IPS-NIHi7 (cell line): ENCODE results near the gene S1PR3.
"Not testable (repeated sequence)": the region's sequence is repeated elsewhere in the genome, so short reads cannot be mapped to it uniquely, and the experiment has no call there.

ENCODE experiments used
- DNase-seq: peaks from one replicate; pipeline ENCODE4 v3.0.0; 2012; ENCODE audit warnings: mixed read lengths; ENCODE audit errors: extremely low spot score

Gene S1PR3

DNA sequence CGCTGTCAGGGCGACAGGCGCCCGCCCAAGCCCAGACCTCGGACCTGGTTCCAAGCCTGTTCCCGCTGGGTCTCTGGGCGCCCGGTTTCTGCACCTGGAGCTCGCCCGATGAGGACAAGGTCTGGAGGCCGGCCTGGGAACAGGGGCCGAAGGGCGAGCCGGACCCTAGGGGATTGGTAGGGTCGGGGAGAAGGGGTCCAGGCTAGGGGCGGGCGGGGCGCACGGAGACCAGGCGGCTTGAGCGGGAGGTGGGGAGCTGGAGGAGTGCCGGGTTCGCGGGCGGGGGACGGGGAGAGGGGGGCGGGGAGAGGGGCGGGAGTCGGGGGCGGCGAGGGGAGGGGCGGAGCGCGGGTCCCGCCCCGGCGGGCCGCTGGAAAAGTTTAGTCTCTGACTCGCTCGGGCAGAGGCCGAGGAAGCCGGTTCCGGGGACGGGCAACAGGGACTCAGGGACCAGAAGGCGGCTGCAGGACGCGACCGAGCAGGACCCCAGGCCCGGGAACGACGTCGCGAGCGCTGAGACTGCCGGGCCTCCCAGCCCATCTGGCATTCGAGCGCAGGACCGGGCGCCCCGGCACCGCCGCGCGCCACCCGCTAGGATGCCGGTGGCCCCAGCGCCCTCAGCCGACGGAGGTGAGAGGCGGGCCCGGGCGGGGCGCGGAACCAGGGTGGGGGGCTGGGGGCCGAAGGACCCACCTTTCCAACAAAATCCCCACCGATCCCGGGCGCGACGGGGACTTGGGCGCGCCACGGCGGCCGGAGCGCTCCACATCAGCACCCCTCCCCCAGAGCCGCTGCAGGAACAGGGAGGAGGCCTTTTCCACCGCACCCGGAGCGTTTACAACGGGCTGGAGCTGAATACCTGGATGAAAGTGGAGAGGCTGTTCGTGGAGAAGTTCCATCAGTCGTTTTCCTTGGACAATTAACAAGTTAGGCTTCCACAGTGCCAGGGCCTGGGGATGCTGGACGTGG lies at the start of gene S1PR3:
S1PR3 (plus strand) TSS at position 403 of the 969 bp plus-strand sequence. CDS start 9,733 bp downstream, outside the sequence.
- peak; percentile 92 for DNase-seq

GRCh38 chr9:88941586-88941985 lies 49.7 kb upstream of the S1PR3 start:
- DNase-seq, result not testable (repeated sequence)

DNA sequence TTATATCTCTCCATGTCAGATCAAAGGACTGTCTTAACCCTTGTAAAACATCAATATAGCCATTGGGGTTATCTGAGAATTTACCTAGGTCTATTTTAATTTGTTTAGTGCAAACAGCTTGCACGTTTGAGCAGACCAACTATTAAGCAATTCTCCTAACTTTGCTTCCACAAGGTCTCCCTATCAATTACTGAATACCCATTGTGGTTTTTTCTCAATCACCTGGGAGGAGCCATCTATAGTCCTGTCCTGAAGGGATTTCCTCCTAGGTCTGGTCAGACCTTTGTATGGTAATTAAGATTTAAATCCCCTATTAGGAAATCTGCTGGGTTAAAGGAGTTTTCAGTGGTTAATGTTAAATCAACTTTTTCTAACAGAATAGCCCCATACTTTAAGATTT lies 48.9 kb upstream of the S1PR3 start:
- DNase-seq, result no peak

DNA sequence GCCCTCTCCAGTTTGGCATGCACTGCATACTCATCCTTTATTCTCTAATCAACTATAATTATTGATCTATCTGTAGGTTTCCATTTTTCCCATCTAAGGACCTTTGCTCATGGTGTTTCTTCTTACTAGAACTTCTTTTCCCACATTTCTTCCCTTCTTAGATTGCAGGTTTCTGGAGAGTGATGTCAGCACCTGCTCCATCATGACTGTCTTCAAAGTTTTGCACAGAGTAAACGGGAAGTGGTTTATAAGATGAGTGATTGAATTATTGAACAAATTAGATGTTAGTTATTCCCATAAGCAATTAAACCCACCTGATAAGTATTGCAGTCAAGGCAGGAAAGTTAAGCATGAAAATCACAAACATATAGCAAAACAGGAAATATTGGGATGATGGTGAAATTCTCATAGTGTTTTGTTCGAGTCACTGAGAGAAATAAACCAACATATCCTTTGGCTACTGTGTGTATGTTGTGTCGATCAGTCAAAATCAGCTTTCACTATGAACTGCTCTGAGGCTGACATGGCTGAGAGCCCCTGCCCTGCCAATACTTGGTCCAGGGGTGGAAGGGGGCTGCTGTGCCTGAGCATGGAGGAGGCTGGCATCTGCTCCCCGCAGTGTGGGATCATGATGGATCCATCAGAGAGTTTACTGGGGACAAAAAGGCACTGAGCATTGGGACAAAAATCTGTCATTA lies 45.5 kb upstream of the S1PR3 start:
- DNase-seq, result no peak

GRCh38 chr9:88947581-88948573 lies 43.4 kb upstream of the S1PR3 start:
- DNase-seq, result no peak

DNA sequence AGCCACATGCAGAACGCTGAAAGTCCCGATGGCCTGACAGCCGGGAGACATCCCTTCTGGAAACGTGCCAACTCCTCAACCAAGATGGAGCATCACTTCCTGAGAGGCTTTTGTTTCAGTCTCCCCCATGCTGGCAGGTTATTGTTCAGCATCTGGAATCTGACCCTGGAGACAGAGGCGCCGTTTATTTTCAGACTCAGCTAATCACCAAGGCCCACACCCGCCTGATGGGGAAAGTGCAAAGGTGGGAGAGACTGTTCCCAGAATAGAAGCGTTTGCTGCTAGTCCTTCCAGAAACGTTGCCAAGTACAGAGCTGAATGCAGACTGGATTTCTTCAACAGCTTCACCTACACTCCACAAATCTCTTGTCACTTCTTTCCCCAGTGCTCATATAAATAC lies 41.8 kb upstream of the S1PR3 start:
- no peak for DNase-seq

DNA sequence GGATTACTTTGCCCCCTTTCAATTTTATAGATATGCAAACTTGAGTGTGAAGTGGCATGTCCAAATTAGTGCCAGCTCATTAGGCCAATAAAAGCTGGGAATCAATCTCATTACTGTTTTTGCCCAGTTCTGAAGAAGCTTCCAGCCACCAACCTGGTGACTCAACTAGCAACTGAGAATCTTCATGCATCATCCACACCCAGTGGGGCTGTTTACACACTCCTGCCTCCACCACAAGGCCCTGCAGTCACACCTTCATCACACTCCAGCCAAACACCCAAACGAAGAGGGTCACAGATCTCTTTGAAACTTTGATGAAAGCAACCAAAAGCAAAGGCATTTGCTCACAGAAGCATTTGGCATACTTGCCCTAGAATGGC lies 41.3 kb upstream of the S1PR3 start:
- no peak for DNase-seq

DNA sequence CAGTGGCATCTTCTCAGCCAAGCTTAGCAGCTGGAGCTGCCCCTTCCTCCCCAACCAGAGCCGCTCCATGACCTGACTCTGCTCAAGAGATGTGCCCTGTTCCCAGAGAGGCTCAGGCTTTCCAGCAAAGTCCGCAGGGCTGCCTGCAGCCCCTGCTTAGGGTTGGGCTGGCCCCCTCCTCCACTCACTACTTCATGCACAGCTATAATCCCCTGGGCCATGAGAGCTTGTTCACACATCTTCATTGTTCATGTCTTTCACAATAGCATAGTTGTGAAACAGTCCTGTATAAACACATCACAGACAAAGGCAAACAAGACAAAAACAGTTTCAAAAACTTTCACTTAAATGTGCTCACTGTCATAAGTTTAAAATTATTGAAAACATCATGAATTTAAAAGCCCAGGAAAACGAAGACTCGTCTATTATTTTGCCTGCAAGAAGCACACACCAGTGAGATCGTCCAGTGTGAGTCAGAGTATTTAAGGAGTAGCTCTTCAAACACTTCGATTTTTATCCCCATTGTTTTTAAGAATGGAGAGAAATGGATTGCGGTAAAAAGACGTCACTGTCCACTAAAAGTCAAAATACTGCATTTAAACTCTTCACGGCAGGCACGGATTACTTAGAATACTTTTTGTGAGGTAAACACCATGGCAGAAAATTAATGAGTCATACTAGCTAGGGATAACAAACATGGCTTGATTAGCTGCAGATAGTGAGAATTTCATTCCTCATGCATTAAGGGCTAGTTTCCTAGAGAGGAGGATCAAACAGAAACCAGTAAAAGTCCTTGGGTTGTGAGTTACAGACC lies 40.7 kb upstream of the S1PR3 start:
- DNase-seq, result no peak

GRCh38 chr9:88951155-88951542 lies 40.1 kb upstream of the S1PR3 start:
- DNase-seq, result no peak

GRCh38 chr9:88952086-88952615 lies 39.1 kb upstream of the S1PR3 start:
- no peak for DNase-seq

DNA sequence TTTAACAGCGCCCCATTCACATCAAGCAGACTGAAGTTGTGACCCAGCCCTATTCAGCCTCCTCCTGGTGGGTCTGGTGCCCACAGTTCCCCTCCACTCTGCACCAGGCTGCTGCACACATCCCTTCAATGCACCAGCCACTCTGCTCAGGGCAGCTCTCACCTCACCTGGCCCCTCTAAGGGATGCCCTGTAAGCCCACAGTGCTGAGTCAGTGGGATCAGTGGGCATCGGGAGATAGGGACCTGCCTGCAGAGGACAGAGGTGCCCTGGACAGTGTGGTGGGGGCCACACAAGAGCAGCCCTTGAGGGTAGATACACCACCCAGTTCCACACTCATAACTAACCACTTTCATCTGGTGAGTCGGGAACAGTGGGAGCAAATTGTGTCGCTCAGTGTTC lies 38.3 kb upstream of the S1PR3 start:
- DNase-seq, result no peak

DNA sequence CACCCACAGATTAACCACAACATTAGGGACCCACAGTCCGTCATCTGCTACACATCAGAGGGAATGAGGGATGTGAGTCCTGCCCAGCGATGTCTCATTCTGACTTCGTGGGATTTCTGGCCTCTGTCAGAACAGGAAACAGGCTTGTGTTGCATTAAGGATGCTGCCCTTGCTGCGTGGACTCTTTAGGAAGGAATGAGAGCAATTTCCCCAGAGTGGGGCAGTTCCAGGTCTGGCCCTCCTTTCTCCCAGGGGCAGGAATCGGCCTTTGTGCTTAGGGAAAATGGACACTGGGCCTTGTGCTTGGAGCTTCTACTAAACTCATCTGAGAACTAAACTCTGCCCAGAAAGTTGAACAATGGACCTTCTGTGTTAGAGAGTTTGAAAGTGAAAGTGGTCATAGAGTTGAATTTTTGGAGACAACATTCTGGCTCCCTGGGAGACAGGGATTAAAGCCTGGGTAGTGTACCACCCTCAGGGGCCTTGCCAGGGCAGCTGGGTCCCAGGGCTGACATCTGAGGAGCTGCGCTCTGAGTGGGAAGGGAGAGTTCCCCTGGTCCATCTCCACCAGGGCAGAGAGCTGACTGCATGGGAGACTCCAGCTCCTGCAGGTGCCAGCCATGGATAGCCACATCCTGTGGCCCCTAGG lies 37.8 kb upstream of the S1PR3 start:
- no peak for DNase-seq

- DNase-seq, result no peak
Measured at GRCh38 chr9:88954066-88954465, 37.2 kb upstream of the S1PR3 start.

DNA sequence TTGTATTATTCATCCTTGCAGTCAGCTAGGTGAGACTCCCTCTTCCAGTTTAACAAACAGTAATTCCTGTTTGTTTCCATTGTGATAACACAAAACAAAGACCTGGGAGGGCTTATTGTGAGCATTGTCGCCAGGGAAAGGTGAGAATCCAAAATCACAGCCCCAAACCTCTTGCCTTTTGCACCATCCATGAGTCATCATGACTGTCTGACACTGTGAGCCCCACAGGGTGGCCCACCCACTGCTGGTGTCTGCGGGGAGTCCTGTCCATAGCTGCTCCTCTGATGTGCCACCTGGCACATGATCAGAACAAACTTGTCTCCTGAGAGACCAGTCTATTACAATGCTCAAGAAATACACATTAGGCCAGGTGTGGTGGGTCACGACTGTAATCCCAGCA lies 33.7 kb upstream of the S1PR3 start:
- no peak for DNase-seq

- DNase-seq, result no peak
Measured at GRCh38 chr9:88959727-88960469, 31.4 kb upstream of the S1PR3 start.

DNA sequence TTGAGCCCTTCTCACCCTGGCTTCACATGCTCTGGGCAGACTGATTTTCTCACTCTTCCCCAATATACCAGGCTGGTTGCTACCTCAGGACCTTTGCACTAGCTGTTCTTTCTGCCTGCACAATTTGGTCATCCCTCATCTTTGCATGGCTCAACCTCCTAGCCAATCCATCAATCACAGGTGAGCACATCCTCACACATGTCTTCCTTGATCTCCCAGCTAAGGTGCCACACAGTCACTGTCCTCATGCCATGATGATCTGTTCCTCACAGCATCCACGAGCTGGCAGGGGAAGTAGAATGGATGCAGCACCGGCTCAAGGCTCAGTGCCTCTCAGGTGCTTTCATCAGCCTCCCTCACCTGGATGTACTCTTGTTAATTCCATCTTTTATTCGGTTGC lies 30.6 kb upstream of the S1PR3 start:
- no peak for DNase-seq

DNA sequence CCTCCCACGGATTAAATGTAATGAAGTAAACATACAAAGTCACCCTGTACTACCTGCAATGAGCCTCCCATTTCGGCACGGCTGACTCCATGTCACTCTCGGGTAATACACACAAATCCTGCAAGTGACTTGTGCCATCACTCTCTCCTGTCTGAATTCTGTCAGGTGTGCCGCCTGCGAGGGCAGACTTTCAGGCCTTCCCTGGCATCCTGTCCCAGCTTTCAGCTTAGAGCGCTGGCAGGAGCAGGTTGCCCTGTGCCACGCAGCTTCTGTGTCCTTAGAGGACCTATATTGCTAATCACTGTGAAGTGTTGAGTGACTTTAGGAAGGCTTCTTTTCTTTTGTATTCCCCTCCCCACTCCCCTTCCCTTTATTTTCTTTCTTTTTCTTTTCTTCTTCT lies 25.8 kb upstream of the S1PR3 start:
- no peak for DNase-seq

GRCh38 chr9:88966894-88967676 lies 24.2 kb upstream of the S1PR3 start:
- DNase-seq, result no peak

DNA sequence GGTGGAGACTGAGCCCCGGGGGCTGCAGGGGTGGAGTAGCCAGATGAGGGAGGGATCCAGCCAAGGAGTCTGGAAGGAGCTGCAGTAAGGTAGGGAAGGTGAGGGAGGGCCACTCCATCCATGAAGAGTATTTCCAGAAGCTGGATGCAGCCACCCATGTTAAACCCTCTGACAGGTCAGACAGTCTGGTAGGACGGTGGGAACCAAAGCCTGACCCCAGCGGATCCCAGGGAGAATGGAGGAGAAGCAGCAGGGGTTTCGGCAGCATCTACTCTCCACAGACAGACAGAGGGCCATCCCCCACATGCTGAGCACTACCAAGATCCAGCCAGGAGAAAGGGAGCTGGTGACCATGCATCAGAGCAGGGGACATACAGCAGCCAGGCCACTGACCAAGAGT lies 22.5 kb upstream of the S1PR3 start:
- no peak for DNase-seq
